ENCODE data around the gene TMEM165.

Gene TMEM165

DNA sequence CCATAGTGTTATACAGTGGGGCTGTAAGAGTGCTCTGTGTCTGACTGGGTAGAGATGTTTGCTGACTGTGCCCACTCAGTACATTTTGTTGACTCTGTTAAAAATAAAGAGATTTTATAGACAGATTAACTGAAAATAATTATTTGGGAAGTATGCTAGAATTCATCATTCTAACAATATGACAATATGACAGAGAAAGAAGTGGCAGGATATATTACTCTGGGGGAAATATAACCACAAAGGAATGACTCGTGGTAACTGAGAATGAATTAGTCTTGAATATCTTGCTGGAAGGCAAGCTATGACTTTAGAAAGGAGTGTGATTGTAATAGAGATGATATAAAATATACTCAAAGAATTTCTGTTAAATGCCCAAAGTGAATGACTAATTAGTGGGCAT lies 46.8 kb downstream of the TMEM165 start:
- TF ChIP-seq, protein P1, sequence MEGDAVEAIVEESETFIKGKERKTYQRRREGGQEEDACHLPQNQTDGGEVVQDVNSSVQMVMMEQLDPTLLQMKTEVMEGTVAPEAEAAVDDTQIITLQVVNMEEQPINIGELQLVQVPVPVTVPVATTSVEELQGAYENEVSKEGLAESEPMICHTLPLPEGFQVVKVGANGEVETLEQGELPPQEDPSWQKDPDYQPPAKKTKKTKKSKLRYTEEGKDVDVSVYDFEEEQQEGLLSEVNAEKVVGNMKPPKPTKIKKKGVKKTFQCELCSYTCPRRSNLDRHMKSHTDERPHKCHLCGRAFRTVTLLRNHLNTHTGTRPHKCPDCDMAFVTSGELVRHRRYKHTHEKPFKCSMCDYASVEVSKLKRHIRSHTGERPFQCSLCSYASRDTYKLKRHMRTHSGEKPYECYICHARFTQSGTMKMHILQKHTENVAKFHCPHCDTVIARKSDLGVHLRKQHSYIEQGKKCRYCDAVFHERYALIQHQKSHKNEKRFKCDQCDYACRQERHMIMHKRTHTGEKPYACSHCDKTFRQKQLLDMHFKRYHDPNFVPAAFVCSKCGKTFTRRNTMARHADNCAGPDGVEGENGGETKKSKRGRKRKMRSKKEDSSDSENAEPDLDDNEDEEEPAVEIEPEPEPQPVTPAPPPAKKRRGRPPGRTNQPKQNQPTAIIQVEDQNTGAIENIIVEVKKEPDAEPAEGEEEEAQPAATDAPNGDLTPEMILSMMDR (IDR thresholded peaks at IDR 0.05; ENCODE audit: low read length): no peak
- TF ChIP-seq EZH2 (IDR thresholded peaks at IDR 0.05; ENCODE audit: borderline replicate concordance, low read length): no peak
- Histone ChIP-seq H3F3A (ENCODE audit: insufficient read depth, low read length) (no peaks in the 10 kb centered on the region), H3K79me2 (ENCODE audit: insufficient read depth, low read length) (no peaks in the 10 kb centered on the region), H3K9me2 (ENCODE audit: low read depth, low read length) (no peaks in the 10 kb centered on the region), H2AFZ (ENCODE audit: low read length) (no peak overlapping the region), H4K20me1 (ENCODE audit: insufficient read depth, low read length) (no peaks in the 10 kb centered on the region), H3K27me3 (ENCODE audit: insufficient read depth, low read length) (no peaks in the 10 kb centered on the region), H3K36me3 (ENCODE audit: insufficient read depth, low read length) (0 out of 2 replicates have a peak, but pooled peaks cover 3% of the 10 kb centered on the region), H3K4me1 (ENCODE audit: insufficient read depth, low read length, severe bottlenecking) (no peaks in the 10 kb centered on the region), H3K4me2 (ENCODE audit: low read length) (no peak overlapping the region), H3K9me3 (ENCODE audit: low read length) (no peaks in the 10 kb centered on the region), H3K4me3 (ENCODE audit: low read depth, low read length, poor library complexity, severe bottlenecking) (no peak overlapping the region), H3K9ac (ENCODE audit: low read length) (no peak overlapping the region), H3K27ac (ENCODE audit: low read depth, low read length, poor library complexity, severe bottlenecking) (no peak overlapping the region)

DNA sequence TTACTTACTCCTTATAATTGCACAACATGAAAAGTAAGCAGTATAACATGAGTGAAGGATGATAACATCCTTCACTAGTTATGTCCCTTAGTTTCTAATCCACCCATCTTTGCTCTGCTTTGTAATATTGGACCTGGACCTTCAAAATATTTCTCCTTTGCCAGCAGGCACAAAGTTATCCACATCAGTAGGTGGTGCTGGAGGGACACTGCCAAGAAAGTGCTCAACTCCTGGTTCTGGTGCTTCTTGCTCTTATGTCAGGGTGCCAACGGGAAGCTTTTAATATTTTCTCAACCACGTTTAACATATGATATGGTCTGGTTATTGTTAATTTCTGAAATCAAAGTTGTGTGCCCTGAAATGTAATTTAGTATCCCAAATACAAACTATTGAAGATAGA lies 49.1 kb downstream of the TMEM165 start:
- Histone ChIP-seq H3K9me2 (ENCODE audit: low read depth, low read length) (no peaks in the 10 kb centered on the region), H3K36me3 (ENCODE audit: insufficient read depth, low read length) (peaks cover 10% of the 10 kb centered on the region; the same call in 1 of the 2 replicates)

DNA sequence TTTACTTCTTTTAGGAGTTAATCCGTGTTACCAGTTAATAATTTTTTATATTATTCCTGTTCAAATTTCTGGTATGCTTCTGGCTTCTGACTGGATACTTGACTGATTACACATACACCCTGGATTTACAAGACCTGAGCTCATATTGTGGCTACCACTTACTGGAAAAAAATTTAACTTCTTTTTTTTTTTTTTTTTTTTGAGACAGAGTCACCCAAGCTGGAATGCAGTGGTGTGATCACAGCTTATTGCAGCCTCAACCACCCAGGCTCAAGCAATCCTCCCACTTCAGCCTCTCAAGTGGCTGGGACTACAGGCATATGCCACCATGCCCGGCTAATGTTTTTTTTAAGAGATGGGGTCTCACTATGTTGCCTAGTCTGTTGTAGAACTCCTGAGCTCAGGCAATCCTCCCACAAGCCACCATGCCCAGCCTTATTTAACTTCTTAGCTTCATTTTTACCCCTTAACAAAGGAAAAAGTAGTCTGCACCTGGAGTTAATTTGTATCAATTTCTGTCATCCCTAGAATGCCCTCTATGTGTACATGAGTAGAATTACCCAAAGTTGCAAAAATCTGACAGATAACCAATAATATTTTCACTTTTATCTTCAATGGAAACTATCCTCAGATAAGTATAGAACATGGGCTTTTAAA lies 50.3 kb downstream of the TMEM165 start:
- no peak overlapping the region for H3K4me3 ChIP-seq (ENCODE audit: low read depth, low read length, poor library complexity, severe bottlenecking)
- H3K9ac ChIP-seq (ENCODE audit: low read length): no peak overlapping the region
- H3K4me1 ChIP-seq (ENCODE audit: insufficient read depth, low read length, severe bottlenecking): no peaks in the 10 kb centered on the region
- H3K27ac ChIP-seq (ENCODE audit: low read depth, low read length, poor library complexity, severe bottlenecking): no peak overlapping the region
- no peak overlapping the region for H3K4me2 ChIP-seq (ENCODE audit: low read length)
- TF ChIP-seq, protein P1 (IDR thresholded peaks at IDR 0.05; ENCODE audit: low read length): no peak
- TF ChIP-seq EZH2 (IDR thresholded peaks at IDR 0.05; ENCODE audit: borderline replicate concordance, low read length): no peak
- H2AFZ ChIP-seq (ENCODE audit: low read length): no peak overlapping the region
- no peaks in the 10 kb centered on the region for H3K27me3 ChIP-seq (ENCODE audit: insufficient read depth, low read length)
- H3F3A ChIP-seq (ENCODE audit: insufficient read depth, low read length): no peaks in the 10 kb centered on the region
- H3K9me3 ChIP-seq (ENCODE audit: low read length): no peaks in the 10 kb centered on the region
- H3K36me3 ChIP-seq (ENCODE audit: insufficient read depth, low read length): peaks cover 10% of the 10 kb centered on the region; the same call in 1 of the 2 replicates
- H4K20me1 ChIP-seq (ENCODE audit: insufficient read depth, low read length): no peaks in the 10 kb centered on the region
- no peaks in the 10 kb centered on the region for H3K9me2 ChIP-seq (ENCODE audit: low read depth, low read length)
- no peaks in the 10 kb centered on the region for H3K79me2 ChIP-seq (ENCODE audit: insufficient read depth, low read length)

More for the DNA sequence above, 49.1 kb downstream of the TMEM165 start:
- no peaks in the 10 kb centered on the region for H3K27me3 ChIP-seq (ENCODE audit: insufficient read depth, low read length)
- no peaks in the 10 kb centered on the region for H3K9me3 ChIP-seq (ENCODE audit: low read length)
- no peaks in the 10 kb centered on the region for H3F3A ChIP-seq (ENCODE audit: insufficient read depth, low read length)
- no peaks in the 10 kb centered on the region for H3K4me1 ChIP-seq (ENCODE audit: insufficient read depth, low read length, severe bottlenecking)
- no peak overlapping the region for H3K27ac ChIP-seq (ENCODE audit: low read depth, low read length, poor library complexity, severe bottlenecking)
- no peak overlapping the region for H3K4me3 ChIP-seq (ENCODE audit: low read depth, low read length, poor library complexity, severe bottlenecking)
- no peak overlapping the region for H3K4me2 ChIP-seq (ENCODE audit: low read length)
- H2AFZ ChIP-seq (ENCODE audit: low read length): no peak overlapping the region
- H3K79me2 ChIP-seq (ENCODE audit: insufficient read depth, low read length): no peaks in the 10 kb centered on the region
- no peaks in the 10 kb centered on the region for H4K20me1 ChIP-seq (ENCODE audit: insufficient read depth, low read length)
- no peak overlapping the region for H3K9ac ChIP-seq (ENCODE audit: low read length)
- no peak for TF ChIP-seq EZH2 (IDR thresholded peaks at IDR 0.05; ENCODE audit: borderline replicate concordance, low read length)
- TF ChIP-seq, protein P1 (IDR thresholded peaks at IDR 0.05; ENCODE audit: low read length): peak; percentile 5; the same call in 1 of the 2 replicates
